Thyroid gland (tissue), 4 donors: ENCODE data around the gene PRDM2.

Experiments
- POLR2A ChIP-seq, 2 donors: fragments of 450-650 bp; IDR thresholded peaks; one replicate each; pipeline ENCODE4 v1.6.1; 2017; ENCODE audit warnings: antibody characterized with exemption in 2 of 2, mild to moderate bottlenecking in 2 of 2, moderate library complexity in 1 of 2
- TF ChIP-seq, protein P1 (sequence below), 6 experiments: fragments of 200-600 bp in 3 of 6; fragments of 450-650 bp in 3 of 6; sonication (generic) in 3 of 6; IDR thresholded peaks; one replicate each; pipeline ENCODE4 v1.5.1; 2016 to 2019; ENCODE audit warnings: antibody characterized with exemption in 6 of 6, mild to moderate bottlenecking in 2 of 6, inconsistent platforms in 1 of 6, moderate library complexity in 1 of 6

DNA sequence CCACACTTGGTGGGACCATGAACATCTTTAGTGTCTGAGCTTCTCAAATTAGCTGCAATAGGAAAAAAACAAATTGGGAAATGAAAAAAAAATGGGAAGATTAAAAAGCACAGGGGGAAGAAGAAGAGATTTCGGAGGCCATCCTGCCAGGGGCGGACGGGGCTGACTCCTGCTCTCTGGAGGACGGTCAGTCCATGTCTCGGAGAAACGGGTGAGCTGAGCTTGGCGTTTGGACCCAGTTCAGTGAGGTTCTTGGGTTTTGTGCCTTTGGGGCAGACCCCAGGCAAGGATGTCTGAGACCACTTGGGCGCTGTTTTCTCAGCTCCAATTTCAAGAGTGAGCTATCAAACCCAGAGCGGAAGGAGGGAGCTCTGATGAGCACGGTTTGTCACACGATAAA is 123.9 kb downstream of the PRDM2 start:
- TF ChIP-seq, protein P1, sequence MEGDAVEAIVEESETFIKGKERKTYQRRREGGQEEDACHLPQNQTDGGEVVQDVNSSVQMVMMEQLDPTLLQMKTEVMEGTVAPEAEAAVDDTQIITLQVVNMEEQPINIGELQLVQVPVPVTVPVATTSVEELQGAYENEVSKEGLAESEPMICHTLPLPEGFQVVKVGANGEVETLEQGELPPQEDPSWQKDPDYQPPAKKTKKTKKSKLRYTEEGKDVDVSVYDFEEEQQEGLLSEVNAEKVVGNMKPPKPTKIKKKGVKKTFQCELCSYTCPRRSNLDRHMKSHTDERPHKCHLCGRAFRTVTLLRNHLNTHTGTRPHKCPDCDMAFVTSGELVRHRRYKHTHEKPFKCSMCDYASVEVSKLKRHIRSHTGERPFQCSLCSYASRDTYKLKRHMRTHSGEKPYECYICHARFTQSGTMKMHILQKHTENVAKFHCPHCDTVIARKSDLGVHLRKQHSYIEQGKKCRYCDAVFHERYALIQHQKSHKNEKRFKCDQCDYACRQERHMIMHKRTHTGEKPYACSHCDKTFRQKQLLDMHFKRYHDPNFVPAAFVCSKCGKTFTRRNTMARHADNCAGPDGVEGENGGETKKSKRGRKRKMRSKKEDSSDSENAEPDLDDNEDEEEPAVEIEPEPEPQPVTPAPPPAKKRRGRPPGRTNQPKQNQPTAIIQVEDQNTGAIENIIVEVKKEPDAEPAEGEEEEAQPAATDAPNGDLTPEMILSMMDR (IDR thresholded peaks at IDR 0.05), result no peak
- TF ChIP-seq POLR2A (IDR thresholded peaks at IDR 0.05), result no peak
